SU-DHL-6 (cell line): ENCODE measurements around the gene AFAP1.

ENCODE experiments used
- H2AFZ ChIP-seq: fragments of 200-600 bp; sonication (generic); 2 replicates; pipeline ENCODE4 v1.6.1; 2014; ENCODE audit warnings: low read depth, mild to moderate bottlenecking, moderate library complexity, mixed read lengths, antibody characterized with exemption, low read length; ENCODE audit not compliant: severe bottlenecking
- H3F3A ChIP-seq: fragments of 200-600 bp; shearing (Covaris generic); 2 replicates; pipeline ENCODE4 v1.6.0; 2016; ENCODE audit warnings: antibody characterized with exemption, mild to moderate bottlenecking; ENCODE audit not compliant: insufficient read depth
- H3K27ac ChIP-seq: fragments of 200-600 bp; sonication (generic); 2 replicates; pipeline ENCODE4 v1.5.1; 2016; ENCODE audit warnings: low read depth, mild to moderate bottlenecking, low read length, moderate library complexity, mixed read lengths
- H3K27me3 ChIP-seq: fragments of 200-600 bp; sonication (generic), shearing (Covaris generic); 2 replicates; pipeline ENCODE4 v1.6.0; 2014; ENCODE audit warnings: mild to moderate bottlenecking, low read length
- H3K36me3 ChIP-seq: fragments of 200-600 bp; sonication (generic); 2 replicates; pipeline ENCODE4 v1.6.1; 2014; ENCODE audit warnings: mild to moderate bottlenecking, low read length, mixed read lengths
- H3K4me2 ChIP-seq: fragments of 300-600, 200-600 bp; shearing (Covaris generic), sonication (generic); 2 replicates; pipeline ENCODE4 v1.6.0; 2014; ENCODE audit warnings: low read length, low read depth, mild to moderate bottlenecking; ENCODE audit not compliant: poor library complexity, severe bottlenecking
- H3K4me3 ChIP-seq: fragments of 200-600 bp; sonication (generic); 2 replicates; pipeline ENCODE4 v1.5.1; 2014; ENCODE audit warnings: antibody characterized with exemption, low read length, mild to moderate bottlenecking, mixed read lengths; ENCODE audit not compliant: insufficient read depth, poor library complexity, severe bottlenecking
- H3K79me2 ChIP-seq: fragments of 200-600 bp; sonication (generic); 2 replicates; pipeline ENCODE4 v1.6.1; 2014; ENCODE audit warnings: mild to moderate bottlenecking, low read length, moderate library complexity; ENCODE audit not compliant: insufficient read depth
- H3K9ac ChIP-seq: fragments of 200-600 bp; sonication (generic); 2 replicates; pipeline ENCODE4 v1.7.0; 2014; ENCODE audit warnings: mild to moderate bottlenecking, low read length
- H3K9me2 ChIP-seq: fragments of 200-600 bp; sonication (generic); replicated peaks from 2 replicates; pipeline ENCODE4 v1.6.1; 2014; ENCODE audit warnings: low read length; ENCODE audit not compliant: insufficient read depth
- H3K9me3 ChIP-seq: fragments of 200-600 bp; sonication (generic); 2 replicates; pipeline ENCODE4 v1.6.1; 2014; ENCODE audit warnings: low read length, mixed read lengths; ENCODE audit not compliant: insufficient read depth
- H4K20me1 ChIP-seq: fragments of 200-600 bp; sonication (generic); 2 replicates; pipeline ENCODE4 v1.6.1; 2014; ENCODE audit warnings: low read depth, mild to moderate bottlenecking, antibody characterized with exemption, low read length, moderate library complexity, mixed read lengths
- CTCF ChIP-seq: fragments of 200-600 bp; sonication (generic); IDR thresholded peaks from one replicate; pipeline ENCODE4 v1.5.1; 2017; ENCODE audit warnings: antibody characterized with exemption, mild to moderate bottlenecking, low read length, moderate library complexity; ENCODE audit not compliant: insufficient read depth, poor library complexity, severe bottlenecking
- EZH2phosphoT487 ChIP-seq: fragments of 200-600 bp; sonication (generic), shearing (Covaris generic); conservative IDR thresholded peaks from 2 replicates; pipeline ENCODE4 v1.6.1; 2018; ENCODE audit warnings: mild to moderate bottlenecking, antibody characterized with exemption, low read length, moderate library complexity, mixed read lengths

AFAP1 gene

GRCh38 chr4:7715271-7716009 lies 224.2 kb downstream of the AFAP1 start:
- Histone ChIP-seq H3K27me3 (no peaks in the 10 kb centered on the region), H4K20me1 (no peaks in the 10 kb centered on the region), H3K4me3 (no peak overlapping the region), H3K27ac (no peak overlapping the region), H2AFZ (no peak overlapping the region), H3K79me2 (no peaks in the 10 kb centered on the region), H3K9ac (no peak overlapping the region), H3K36me3 (no peaks in the 10 kb centered on the region), H3F3A (no peaks in the 10 kb centered on the region), H3K9me2 (no peaks in the 10 kb centered on the region), H3K4me2 (no peak overlapping the region), H3K9me3 (no peaks in the 10 kb centered on the region)
- TF ChIP-seq EZH2phosphoT487 (no peak), CTCF (no peak)

- Histone ChIP-seq H3K27ac (no peak overlapping the region), H3K4me2 (no peak overlapping the region)
These were observed 224.9 kb downstream of the AFAP1 start for GRCh38 chr4:7714738-7715137.

GRCh38 chr4:7714176-7714575 lies 225.5 kb downstream of the AFAP1 start:
- no peak overlapping the region for H3K27ac ChIP-seq
- H3K4me2 ChIP-seq: no peak overlapping the region
- H3K9me2 ChIP-seq: no peaks in the 10 kb centered on the region
- H3K4me3 ChIP-seq: no peak overlapping the region
- TF ChIP-seq EZH2phosphoT487 (no peak), CTCF (no peak)
- H3K9me3 ChIP-seq: no peaks in the 10 kb centered on the region
- H3K79me2 ChIP-seq: no peaks in the 10 kb centered on the region
- H3K36me3 ChIP-seq: no peaks in the 10 kb centered on the region
- H3K27me3 ChIP-seq: no peaks in the 10 kb centered on the region
- H4K20me1 ChIP-seq: no peaks in the 10 kb centered on the region
- no peak overlapping the region for H2AFZ ChIP-seq
- no peak overlapping the region for H3K9ac ChIP-seq
- no peaks in the 10 kb centered on the region for H3F3A ChIP-seq

More at GRCh38 chr4:7714738-7715137, 224.9 kb downstream of the AFAP1 start:
- Histone ChIP-seq H3K9me2 (no peaks in the 10 kb centered on the region), H3F3A (no peaks in the 10 kb centered on the region), H3K36me3 (no peaks in the 10 kb centered on the region), H4K20me1 (no peaks in the 10 kb centered on the region), H3K4me3 (no peak overlapping the region), H3K79me2 (no peaks in the 10 kb centered on the region), H2AFZ (no peak overlapping the region), H3K27me3 (no peaks in the 10 kb centered on the region), H3K9ac (no peak overlapping the region), H3K9me3 (no peaks in the 10 kb centered on the region)
- TF ChIP-seq EZH2phosphoT487 (no peak), CTCF (no peak)
